Panc1 (cell line): ENCODE results near the gene HEPHL1.

Experiments used
- CTCF ChIP-seq: fragments of 450-650 bp; IDR thresholded peaks from 2 replicates; pipeline ENCODE4 v1.5.1; 2017; ENCODE audit warnings: mild to moderate bottlenecking
- TCF7L2 ChIP-seq: IDR thresholded peaks from 2 replicates; pipeline ENCODE4 v1.6.1; 2011; ENCODE audit warnings: mild to moderate bottlenecking, low read depth, low read length, inconsistent platforms

GRCh38 chr11:94132823-94133408, 111.8 kb downstream of the HEPHL1 start:
- TF ChIP-seq CTCF = no peak
- no peak for TF ChIP-seq TCF7L2
